ENCODE measurements around the gene ADH1B.
A peak's percentile ranks its signal among the peaks of the same experiment; 100 is the strongest.
"Not testable (repeated sequence)": the region's sequence is repeated elsewhere in the genome, so short reads cannot be mapped to it uniquely, and the experiment has no call there.

The ADH1B gene

GRCh38 chr4:99329876-99330275 lies 8.7 kb upstream of the ADH1B start:
- H3K4me3 ChIP-seq (ENCODE audit: low read depth, low read length) = no peak overlapping the region
- DNase-seq (ENCODE audit: low read depth, low spot score) = no peak
- ChIA-PET POLR2A (no interaction called here), CTCF (no interaction called here)
- TF ChIP-seq CTCF (IDR thresholded peaks at IDR 0.05; ENCODE audit: insufficient read depth, low read length, missing control alignments) = no peak

GRCh38 chr4:99324979-99325378 lies 3.8 kb upstream of the ADH1B start:
- ChIA-PET CTCF (no interaction called here), POLR2A (no interaction called here)
- TF ChIP-seq CTCF (IDR thresholded peaks at IDR 0.05; ENCODE audit: insufficient read depth, low read length, missing control alignments) = no peak

DNA sequence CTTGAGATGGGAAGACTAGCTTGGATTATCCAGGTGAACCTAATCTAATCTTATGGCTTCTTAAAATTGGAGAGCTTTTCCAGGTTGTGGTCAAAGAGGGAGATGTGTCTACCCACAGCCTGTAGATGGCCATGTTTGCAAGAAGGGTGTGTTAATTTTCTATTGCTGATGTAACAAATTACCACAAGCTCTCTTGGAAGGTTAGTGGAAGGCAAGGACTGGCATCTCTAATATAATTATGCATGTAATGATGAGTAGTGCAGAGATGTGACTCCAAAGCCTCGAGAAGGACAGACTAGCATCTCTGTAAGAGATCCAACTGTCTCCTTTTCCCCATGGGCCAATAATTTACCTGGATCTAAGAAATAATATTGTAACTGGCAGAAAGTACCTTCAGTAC lies 3.2 kb upstream of the ADH1B start:
- DNase-seq (ENCODE audit: low read depth, low spot score) = no peak
- CTCF ChIA-PET = no interaction called here
- no peak overlapping the region for H3K4me3 ChIP-seq (ENCODE audit: low read depth, low read length)
- POLR2A ChIA-PET = no interaction called here
- no peak for TF ChIP-seq CTCF (IDR thresholded peaks at IDR 0.05; ENCODE audit: insufficient read depth, low read length, missing control alignments)

More at GRCh38 chr4:99324979-99325378, 3.8 kb upstream of the ADH1B start:
- H3K4me3 ChIP-seq (ENCODE audit: low read depth, low read length) = no peak overlapping the region
- DNase-seq (ENCODE audit: low read depth, low spot score) = peak; percentile 19

GRCh38 chr4:99323756-99324155 lies 2.6 kb upstream of the ADH1B start:
- H3K4me3 ChIP-seq (ENCODE audit: low read depth, low read length) = no peak overlapping the region
- no peak for TF ChIP-seq CTCF (IDR thresholded peaks at IDR 0.05; ENCODE audit: insufficient read depth, low read length, missing control alignments)
- no peak for DNase-seq (ENCODE audit: low read depth, low spot score)
- ChIA-PET CTCF (no interaction called here), POLR2A (no interaction called here)

GRCh38 chr4:99317811-99318210 lies 3.4 kb downstream of the ADH1B start:
- DNase-seq (ENCODE audit: low read depth, low spot score); CTCF ChIA-PET; POLR2A ChIA-PET; H3K4me3 ChIP-seq (ENCODE audit: low read depth, low read length): not testable (repeated sequence)

GRCh38 chr4:99317354-99317753 lies 3.8 kb downstream of the ADH1B start:
- CTCF ChIA-PET = no interaction called here

More at GRCh38 chr4:99317354-99317753, 3.8 kb downstream of the ADH1B start:
- no peak for DNase-seq (ENCODE audit: low read depth, low spot score)
- POLR2A ChIA-PET = no interaction called here
- H3K4me3 ChIP-seq (ENCODE audit: low read depth, low read length) = no peak overlapping the region
- TF ChIP-seq CTCF (IDR thresholded peaks at IDR 0.05; ENCODE audit: insufficient read depth, low read length, missing control alignments) = no peak
